DND-41 (cell line): ENCODE data around the gene TIRAP.

Experiments
- ATAC-seq: fragments of 200-7000 bp; cut with Tn5 transposase; 3 replicates; pipeline ENCODE4 v1.9.1; 2021; ENCODE audit warnings: low read depth; ENCODE audit not compliant: insufficient read depth
- DNase-seq: peaks from one replicate; pipeline ENCODE4 v3.0.0-alpha.2; 2020
- H2AFZ ChIP-seq: 2 replicates; pipeline ENCODE4 v1.6.0; 2012; ENCODE audit warnings: low read depth, low read length
- H3K27ac ChIP-seq: 2 replicates; pipeline ENCODE4 v1.5.1; 2012; ENCODE audit warnings: low read length, inconsistent platforms
- H3K27me3 ChIP-seq: fragments of 200-600 bp; sonication (generic); 2 replicates; pipeline ENCODE4 v1.6.0; 2012; ENCODE audit warnings: low read length, mild to moderate bottlenecking, inconsistent platforms; ENCODE audit not compliant: insufficient read depth, poor library complexity
- H3K36me3 ChIP-seq: 2 replicates; pipeline ENCODE4 v1.5.1; 2012; ENCODE audit warnings: low read length, inconsistent platforms; ENCODE audit not compliant: insufficient read depth
- H3K4me1 ChIP-seq: 2 replicates; pipeline ENCODE4 v1.5.1; 2012; ENCODE audit warnings: mild to moderate bottlenecking, low read length; ENCODE audit not compliant: insufficient read depth
- H3K4me2 ChIP-seq: 2 replicates; pipeline ENCODE4 v1.6.0; 2012; ENCODE audit warnings: mild to moderate bottlenecking, moderate library complexity, low read length, inconsistent platforms; ENCODE audit not compliant: insufficient read depth
- H3K4me3 ChIP-seq, 2 experiments: fragments of 200-600 bp in 1 of 2; shearing (Covaris generic) in 1 of 2; 2 replicates each; pipeline ENCODE4 v1.5.1; 2012 to 2016; ENCODE audit warnings: inconsistent platforms in 2 of 2, low read length in 2 of 2, mild to moderate bottlenecking in 2 of 2, low read depth in 1 of 2, moderate library complexity in 1 of 2
- H3K79me2 ChIP-seq: 2 replicates; pipeline ENCODE4 v1.6.0; 2012; ENCODE audit warnings: low read length, inconsistent platforms; ENCODE audit not compliant: insufficient read depth
- H3K9ac ChIP-seq: 2 replicates; pipeline ENCODE4 v1.6.0; 2012; ENCODE audit warnings: low read depth, mild to moderate bottlenecking, inconsistent platforms, low read length, moderate library complexity
- H3K9me3 ChIP-seq: 2 replicates; pipeline ENCODE4 v1.5.1; 2012; ENCODE audit warnings: low read length, moderate library complexity, mild to moderate bottlenecking, inconsistent platforms; ENCODE audit not compliant: insufficient read depth, severe bottlenecking
- H4K20me1 ChIP-seq: 2 replicates; pipeline ENCODE4 v1.6.0; 2012; ENCODE audit warnings: low read length; ENCODE audit not compliant: insufficient read depth
- CTCF ChIP-seq: IDR thresholded peaks from 2 replicates; pipeline ENCODE4 v1.5.1; 2012; ENCODE audit warnings: borderline replicate concordance, low read length, moderate library complexity, mild to moderate bottlenecking; ENCODE audit not compliant: poor library complexity, severe bottlenecking; ENCODE audit errors: extremely low read depth
- EZH2 ChIP-seq: IDR thresholded peaks from 3 replicates; pipeline ENCODE4 v1.6.1; 2012; ENCODE audit warnings: borderline replicate concordance, low read depth, mild to moderate bottlenecking, moderate library complexity, low read length, inconsistent platforms; ENCODE audit not compliant: severe bottlenecking

The TIRAP gene

GRCh38 chr11:126265811-126266210 lies 17.1 kb upstream of the TIRAP start:
- peaks cover 48% of the 10 kb centered on the region for H3K79me2 ChIP-seq
- DNase-seq = no peak

GRCh38 chr11:126267650-126268049 lies 15.2 kb upstream of the TIRAP start:
- H2AFZ ChIP-seq = no peak overlapping the region
- H4K20me1 ChIP-seq = peaks cover 4% of the 10 kb centered on the region; the same call in 1 of the 2 replicates
- H3K27me3 ChIP-seq = no peaks in the 10 kb centered on the region
- H3K9ac ChIP-seq = peak overlapping the region; percentile 82
- peaks cover 69% of the 10 kb centered on the region for H3K36me3 ChIP-seq
- peak overlapping the region; percentile 73 for H3K4me2 ChIP-seq
- no peaks in the 10 kb centered on the region for H3K9me3 ChIP-seq
- peaks cover 54% of the 10 kb centered on the region for H3K79me2 ChIP-seq
- ATAC-seq (no peak), DNase-seq (no peak)
- no peak for TF ChIP-seq EZH2
- TF ChIP-seq CTCF = no peak
- peaks cover 41% of the 10 kb centered on the region for H3K4me1 ChIP-seq
- peak overlapping the region; percentile 82 to 83 for H3K4me3 ChIP-seq
- peak overlapping the region; percentile 94 for H3K27ac ChIP-seq

More at GRCh38 chr11:126265811-126266210, 17.1 kb upstream of the TIRAP start:
- no peaks in the 10 kb centered on the region for H3K9me3 ChIP-seq
- peak; percentile 41 for TF ChIP-seq CTCF
- TF ChIP-seq EZH2 = no peak
- no peak overlapping the region for H3K9ac ChIP-seq
- no peak overlapping the region for H3K27ac ChIP-seq
- H3K4me2 ChIP-seq = no peak overlapping the region
- H3K36me3 ChIP-seq = peaks cover 64% of the 10 kb centered on the region
- H3K27me3 ChIP-seq = no peaks in the 10 kb centered on the region
- H2AFZ ChIP-seq = no peak overlapping the region
- ATAC-seq = no peak
- peaks cover 34% of the 10 kb centered on the region for H3K4me1 ChIP-seq
- H3K4me3 ChIP-seq = no peak overlapping the region
- peaks cover 4% of the 10 kb centered on the region; the same call in 1 of the 2 replicates for H4K20me1 ChIP-seq

GRCh38 chr11:126268361-126268707 lies 14.6 kb upstream of the TIRAP start:
- DNase-seq (no peak), ATAC-seq (no peak; the same call in 1 of the 3 replicates)
- Histone ChIP-seq H3K9ac (peak overlapping the region; percentile 82), H3K79me2 (peaks cover 54% of the 10 kb centered on the region), H3K27me3 (no peaks in the 10 kb centered on the region), H3K4me1 (peaks cover 41% of the 10 kb centered on the region), H3K27ac (peak overlapping the region; percentile 94), H3K4me2 (peak overlapping the region; percentile 73), H3K36me3 (peaks cover 69% of the 10 kb centered on the region), H2AFZ (peak overlapping the region; percentile 91), H3K4me3 (peak overlapping the region; percentile 82 to 83), H4K20me1 (peaks cover 4% of the 10 kb centered on the region; the same call in 1 of the 2 replicates), H3K9me3 (no peaks in the 10 kb centered on the region)
- TF ChIP-seq EZH2 (no peak), CTCF (no peak)
